ENCODE results near the gene ALK.

DNA sequence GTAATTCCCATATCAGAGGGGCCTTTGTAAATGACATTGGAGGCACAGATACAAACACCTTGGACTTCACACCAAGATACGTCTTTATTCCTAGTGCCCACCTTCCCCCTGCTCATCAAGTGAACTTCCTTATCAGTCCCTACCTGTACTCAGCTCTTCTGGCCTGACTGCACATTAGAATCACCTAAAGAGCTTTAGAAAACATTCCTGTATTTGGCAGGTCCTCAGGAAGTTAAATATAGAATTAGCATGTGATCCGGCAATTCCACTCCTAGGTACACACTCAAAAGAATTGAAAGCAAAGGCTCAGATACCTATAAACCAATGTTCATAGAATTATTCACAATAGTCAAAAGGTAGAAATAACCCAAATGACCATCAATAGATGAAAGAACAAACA is 46.6 kb downstream of the ALK start:
- TF ChIP-seq, protein P1, sequence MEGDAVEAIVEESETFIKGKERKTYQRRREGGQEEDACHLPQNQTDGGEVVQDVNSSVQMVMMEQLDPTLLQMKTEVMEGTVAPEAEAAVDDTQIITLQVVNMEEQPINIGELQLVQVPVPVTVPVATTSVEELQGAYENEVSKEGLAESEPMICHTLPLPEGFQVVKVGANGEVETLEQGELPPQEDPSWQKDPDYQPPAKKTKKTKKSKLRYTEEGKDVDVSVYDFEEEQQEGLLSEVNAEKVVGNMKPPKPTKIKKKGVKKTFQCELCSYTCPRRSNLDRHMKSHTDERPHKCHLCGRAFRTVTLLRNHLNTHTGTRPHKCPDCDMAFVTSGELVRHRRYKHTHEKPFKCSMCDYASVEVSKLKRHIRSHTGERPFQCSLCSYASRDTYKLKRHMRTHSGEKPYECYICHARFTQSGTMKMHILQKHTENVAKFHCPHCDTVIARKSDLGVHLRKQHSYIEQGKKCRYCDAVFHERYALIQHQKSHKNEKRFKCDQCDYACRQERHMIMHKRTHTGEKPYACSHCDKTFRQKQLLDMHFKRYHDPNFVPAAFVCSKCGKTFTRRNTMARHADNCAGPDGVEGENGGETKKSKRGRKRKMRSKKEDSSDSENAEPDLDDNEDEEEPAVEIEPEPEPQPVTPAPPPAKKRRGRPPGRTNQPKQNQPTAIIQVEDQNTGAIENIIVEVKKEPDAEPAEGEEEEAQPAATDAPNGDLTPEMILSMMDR (IDR thresholded peaks at IDR 0.05; ENCODE audit: low read length) = no peak
- TF ChIP-seq EZH2 (optimal IDR thresholded peaks at IDR 0.05; ENCODE audit: low read depth, low read length) = no peak
- TF ChIP-seq EZH2phosphoT487 (IDR thresholded peaks at IDR 0.05; ENCODE audit: low read length) = no peak
